GM10248 (cell line): ENCODE results near the gene LDAH.

Source experiments
- CTCF ChIA-PET: fragments of 300-600 bp; sonication (Branson Sonifier 250); formaldehyde crosslinking; extraction: SDS; loops from one replicate; lab custom pipeline; 2021; ENCODE audit warnings: antibody characterized with exemption; lab: Yijun Ruan, JAX
- POLR2A ChIA-PET: fragments of 350-650 bp; sonication (Branson Sonifier 250); formaldehyde crosslinking; extraction: SDS; loops from one replicate; lab custom pipeline; 2020; ENCODE audit warnings: antibody characterized with exemption; lab: Yijun Ruan, JAX
- DNase-seq: peaks from one replicate; pipeline ENCODE4 v3.0.0; 2012; ENCODE audit errors: extremely low spot score
- TF ChIP-seq, protein P1 (sequence below): IDR thresholded peaks from 2 replicates; pipeline ENCODE4 v1.5.1; 2012; ENCODE audit warnings: mild to moderate bottlenecking, low read depth; ENCODE audit errors: extremely low read depth, missing control alignments, control extremely low read depth

The LDAH gene

DNA sequence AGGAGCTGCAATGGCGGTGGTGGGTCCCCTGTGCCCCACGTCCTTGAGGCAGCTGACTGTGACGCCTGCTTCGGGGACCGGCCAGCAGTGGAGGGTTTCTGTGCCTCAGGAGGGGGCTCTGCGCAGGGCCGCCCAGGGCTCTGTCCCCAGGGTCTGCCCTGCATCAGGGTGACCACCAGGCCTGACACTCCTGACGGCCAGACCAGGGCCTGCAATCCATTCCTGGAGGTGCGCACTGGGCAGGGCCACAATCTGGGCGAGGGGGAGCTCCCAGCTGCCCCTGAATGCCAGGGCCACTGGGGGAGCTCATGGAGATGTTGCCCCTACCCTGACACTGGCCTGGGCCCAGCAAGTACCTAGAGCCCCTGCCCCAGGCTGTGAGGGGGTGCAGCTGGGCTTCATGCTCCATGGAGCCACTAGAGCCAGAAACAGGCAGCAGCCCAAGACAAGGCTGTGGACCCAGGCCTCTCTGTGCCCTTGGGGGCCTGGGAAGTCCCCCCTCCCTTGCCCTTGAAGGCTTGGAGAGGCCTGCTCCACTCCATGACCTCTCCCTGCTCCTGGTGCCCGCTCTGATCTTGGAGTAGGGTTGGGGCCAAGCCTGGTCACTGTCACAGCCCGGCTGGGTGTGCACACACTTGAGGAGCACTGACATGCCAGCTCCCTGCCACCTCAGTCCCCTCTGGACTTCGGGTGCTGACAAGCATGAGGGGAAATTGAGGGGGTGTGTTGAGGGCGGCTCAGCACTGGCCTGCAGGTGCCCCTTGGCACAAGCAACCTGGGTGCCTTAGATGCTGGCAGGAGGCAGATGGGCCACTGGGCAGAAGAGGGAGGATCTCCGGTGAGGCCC, 55.9 kb downstream of the LDAH start:
- TF ChIP-seq, protein P1, sequence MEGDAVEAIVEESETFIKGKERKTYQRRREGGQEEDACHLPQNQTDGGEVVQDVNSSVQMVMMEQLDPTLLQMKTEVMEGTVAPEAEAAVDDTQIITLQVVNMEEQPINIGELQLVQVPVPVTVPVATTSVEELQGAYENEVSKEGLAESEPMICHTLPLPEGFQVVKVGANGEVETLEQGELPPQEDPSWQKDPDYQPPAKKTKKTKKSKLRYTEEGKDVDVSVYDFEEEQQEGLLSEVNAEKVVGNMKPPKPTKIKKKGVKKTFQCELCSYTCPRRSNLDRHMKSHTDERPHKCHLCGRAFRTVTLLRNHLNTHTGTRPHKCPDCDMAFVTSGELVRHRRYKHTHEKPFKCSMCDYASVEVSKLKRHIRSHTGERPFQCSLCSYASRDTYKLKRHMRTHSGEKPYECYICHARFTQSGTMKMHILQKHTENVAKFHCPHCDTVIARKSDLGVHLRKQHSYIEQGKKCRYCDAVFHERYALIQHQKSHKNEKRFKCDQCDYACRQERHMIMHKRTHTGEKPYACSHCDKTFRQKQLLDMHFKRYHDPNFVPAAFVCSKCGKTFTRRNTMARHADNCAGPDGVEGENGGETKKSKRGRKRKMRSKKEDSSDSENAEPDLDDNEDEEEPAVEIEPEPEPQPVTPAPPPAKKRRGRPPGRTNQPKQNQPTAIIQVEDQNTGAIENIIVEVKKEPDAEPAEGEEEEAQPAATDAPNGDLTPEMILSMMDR = no peak
- no peak for DNase-seq
- ChIA-PET CTCF (interaction anchor here (1.1 to 2.1 kb wide), 3 partner anchors 15 to 196 kb away, joined by 3 to 12 read pairs (median 3); no protein-coding TSS in a partner anchor), POLR2A (no interaction called here)

DNA sequence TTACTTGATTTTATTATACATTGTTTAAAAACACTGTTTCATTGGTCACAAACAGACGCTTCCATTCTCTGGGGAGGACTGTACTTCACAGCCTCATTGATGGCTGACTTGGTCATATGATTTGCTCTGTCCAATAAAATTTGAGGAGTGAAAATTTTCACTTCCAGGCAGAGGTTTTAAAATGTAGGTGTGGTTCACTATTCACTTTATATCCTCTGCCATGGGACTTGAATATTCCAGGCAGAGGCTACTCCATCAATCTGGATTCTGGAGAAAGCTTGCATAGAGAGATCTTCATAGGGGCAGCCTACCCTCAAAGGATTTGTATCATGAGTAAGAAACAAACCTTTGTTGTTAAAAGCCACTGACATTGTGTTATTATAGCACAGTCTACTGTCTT, 56.7 kb downstream of the LDAH start:
- no peak for DNase-seq
- ChIA-PET CTCF (interaction anchor here (0.8 to 2.1 kb wide), 6 partner anchors 9 to 197 kb away, joined by 3 to 12 read pairs (median 3); no protein-coding TSS in a partner anchor), POLR2A (no interaction called here)
- TF ChIP-seq, protein P1 = no peak

DNA sequence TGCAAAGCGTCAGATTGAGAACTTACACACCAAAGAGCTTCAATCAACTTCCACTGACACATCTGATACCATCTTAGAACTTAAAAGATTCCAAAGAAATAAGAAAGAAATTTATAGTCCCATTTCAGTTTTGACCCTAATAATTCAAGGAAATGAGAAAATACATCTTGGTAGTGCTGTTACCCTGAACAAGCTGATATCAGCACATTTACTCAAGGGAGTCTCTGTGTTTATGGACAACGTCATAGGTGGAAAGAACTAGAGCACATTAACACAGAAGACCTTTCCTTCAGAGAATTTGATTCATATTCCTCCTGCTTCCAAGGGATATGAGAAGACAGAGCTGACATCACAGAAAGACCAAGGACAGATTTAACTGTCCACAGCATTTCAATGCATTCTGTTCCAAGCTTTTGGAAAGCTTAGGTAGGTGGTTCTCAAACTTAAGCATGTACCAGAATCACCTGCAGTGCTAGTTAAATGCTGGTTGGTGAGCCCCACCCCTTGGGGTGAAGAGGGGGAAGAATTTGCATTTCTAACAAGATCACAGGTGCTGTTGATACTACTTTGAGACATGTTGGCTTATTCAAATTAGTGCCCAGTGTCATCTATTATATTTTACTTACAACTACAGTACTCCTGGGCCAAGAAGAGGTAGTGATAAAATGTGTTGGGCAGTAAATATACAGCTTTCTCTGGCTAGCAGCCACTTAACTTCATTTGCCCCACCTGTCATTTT, 59.8 kb downstream of the LDAH start:
- TF ChIP-seq, protein P1 = no peak
- ChIA-PET POLR2A (no interaction called here), CTCF (interaction anchor here (0.9 to 1.5 kb wide), 5 partner anchors 10 to 26 kb away, joined by 3 to 4 read pairs (median 3); no protein-coding TSS in a partner anchor)
- DNase-seq = no peak

DNA sequence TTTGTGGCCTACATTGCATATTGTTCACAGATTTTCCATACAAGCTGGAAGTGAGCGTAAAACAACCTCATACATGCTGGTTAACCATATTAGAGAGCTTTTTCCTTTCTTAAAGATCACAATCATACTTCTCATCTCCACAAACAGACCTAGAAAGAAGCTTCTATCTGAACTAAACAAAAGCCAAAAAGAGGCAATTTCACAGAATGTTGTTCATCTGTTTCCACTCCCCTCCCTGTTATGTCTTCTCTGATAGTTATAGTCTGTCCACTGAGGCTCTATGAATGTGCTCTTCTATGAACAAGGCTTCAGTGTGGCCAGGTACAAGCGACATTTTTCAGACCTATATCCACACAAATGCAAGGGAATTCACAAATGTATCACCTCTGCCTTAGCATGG, 63.4 kb downstream of the LDAH start:
- CTCF ChIA-PET = interaction anchor here (0.8 to 4.1 kb wide), 9 partner anchors 9 to 98 kb away, joined by 3 to 28 read pairs (median 7); no protein-coding TSS in a partner anchor
- no peak for DNase-seq
- POLR2A ChIA-PET = no interaction called here
- TF ChIP-seq, protein P1 = no peak

DNA sequence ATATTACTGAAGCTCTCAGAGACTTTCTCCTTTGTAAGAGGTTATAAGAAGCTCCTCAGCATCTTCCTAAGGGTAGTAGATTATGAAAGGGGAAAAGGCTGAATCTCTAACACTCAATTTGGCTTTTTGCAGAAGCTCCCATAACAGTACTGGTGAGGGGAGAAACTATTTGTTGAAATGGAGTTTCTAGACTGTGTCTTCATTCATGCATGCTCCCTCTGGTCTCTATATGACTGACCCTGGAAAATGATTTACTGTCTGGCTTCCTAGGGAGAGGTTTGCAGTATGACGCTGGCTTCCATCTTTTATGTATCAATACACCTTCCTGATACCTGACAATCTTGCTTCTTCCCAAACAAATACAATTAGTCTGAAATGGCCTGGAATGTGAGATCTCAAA, 63.9 kb downstream of the LDAH start:
- ChIA-PET CTCF (interaction anchor here (0.8 to 4.1 kb wide), 9 partner anchors 9 to 98 kb away, joined by 3 to 28 read pairs (median 7); no protein-coding TSS in a partner anchor), POLR2A (no interaction called here)
- TF ChIP-seq, protein P1 = no peak
- no peak for DNase-seq
